DMS114 treated with DMSO at 0.1 percent for 48 hours (cell line): ENCODE measurements around the gene RACGAP1.

Experiments used
- DNase-seq: peaks from one replicate; lab custom pipeline; 2025; ENCODE audit not compliant: unreplicated experiment; lab: John Stamatoyannopoulos, UW

Gene RACGAP1

GRCh38 chr12:49944046-49944445, 81.2 kb downstream of the RACGAP1 start:
- no peak for DNase-seq

DNA sequence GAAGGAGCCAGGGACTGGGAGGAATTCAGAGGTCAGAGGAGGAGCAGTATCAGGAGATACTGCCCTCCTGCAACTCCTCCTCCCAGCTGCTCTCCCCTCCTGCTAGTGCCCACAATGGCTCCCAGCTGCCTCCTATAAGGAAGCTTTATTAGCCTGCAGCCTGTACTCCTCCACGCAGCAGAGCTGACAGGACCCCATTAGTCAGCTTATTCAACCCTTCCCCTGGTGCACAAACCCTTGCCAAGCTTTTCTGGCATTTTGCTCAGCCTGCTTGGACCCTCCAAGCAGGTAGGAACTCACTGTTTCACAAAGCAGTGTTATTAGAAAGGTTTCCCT, 81.7 kb downstream of the RACGAP1 start:
- no peak for DNase-seq

GRCh38 chr12:49942921-49943624, 82.2 kb downstream of the RACGAP1 start:
- no peak for DNase-seq

DNA sequence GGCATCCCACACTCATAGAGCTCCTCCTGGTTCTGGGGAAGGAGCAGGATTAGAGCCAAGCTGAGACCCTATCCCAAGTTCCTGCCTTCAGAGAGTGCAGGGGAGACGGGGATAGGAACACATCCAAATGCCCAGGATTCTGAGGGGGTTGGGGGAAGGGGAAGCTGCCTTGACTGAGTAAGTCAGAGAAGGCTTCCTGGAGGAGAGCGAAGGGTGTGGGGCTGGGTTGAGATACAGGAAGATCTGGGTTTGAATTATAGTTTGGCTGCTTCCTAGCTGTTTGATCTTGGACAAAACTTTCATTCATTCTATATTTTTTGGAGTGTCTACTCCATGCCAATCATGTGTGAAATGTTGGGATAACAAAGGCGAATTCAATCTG, 82.8 kb downstream of the RACGAP1 start:
- DNase-seq: no peak

DNA sequence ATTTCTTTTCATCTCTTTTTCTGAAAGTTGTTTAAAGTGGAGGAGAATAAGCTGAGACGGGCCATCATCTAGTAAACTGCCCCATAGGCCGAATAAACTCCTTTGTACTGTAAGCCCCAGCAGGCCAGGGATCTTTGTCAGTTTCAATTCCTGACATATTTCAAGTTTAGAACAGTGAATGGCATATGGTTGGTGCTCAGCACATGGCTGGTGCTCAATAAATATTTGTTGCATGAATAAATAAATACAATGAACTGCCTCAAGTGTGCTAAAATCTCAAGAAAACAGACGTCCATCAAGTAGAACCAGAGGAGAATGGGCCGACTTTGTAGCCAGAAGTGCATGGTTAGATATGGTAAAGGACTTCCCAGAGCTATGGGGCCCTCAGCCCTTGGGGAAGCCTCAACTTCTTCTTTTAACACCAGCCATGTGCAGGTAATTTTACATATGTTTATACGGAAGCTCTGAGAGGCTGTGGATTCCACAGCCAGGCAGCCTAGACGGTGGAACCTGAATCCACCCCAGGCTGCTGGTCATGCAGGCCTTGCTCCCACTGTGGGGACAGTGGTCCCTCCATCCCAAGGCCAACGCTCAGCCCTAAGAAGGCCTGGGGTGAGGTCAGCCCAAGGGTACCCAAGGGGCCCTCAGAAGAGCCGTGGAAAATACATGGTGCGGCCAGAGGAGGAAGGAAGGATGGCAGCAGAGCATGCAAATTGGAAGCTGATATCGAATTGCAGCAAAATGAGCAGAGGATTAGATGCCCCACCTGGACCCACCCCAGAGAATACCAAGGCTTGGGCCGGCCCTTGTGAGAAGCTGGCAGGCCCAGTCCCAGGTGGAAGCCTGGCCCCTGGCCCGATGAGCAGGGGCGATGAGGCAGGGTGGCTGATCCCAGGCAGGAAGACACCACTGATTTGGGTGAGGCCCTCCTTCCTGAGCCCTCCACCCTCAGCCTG, 83.5 kb downstream of the RACGAP1 start:
- DNase-seq: no peak

- no peak for DNase-seq
These were observed 85.6 kb downstream of the RACGAP1 start for GRCh38 chr12:49939707-49940106.

DNA sequence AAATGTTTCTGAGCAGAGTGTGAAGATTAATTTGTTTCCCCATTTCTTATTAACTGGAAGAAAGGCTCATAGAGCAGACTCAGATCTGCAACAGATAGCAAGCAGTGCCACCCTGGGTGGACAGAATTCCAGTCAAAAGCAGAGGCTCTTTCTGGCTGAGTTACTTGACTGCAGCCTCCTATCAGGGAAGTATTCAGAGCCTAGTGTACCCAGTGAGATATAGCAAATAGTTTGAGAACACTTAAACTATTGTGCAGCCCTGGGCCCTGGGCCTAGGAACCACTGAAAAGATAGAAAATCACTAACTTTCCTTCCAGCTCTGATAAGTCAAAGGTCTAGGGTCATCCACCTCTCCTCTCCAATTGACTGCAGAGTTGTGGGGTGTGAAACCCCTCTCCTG, 86.0 kb downstream of the RACGAP1 start:
- DNase-seq: no peak
